Measurements from ENCODE around the gene ACKR3.

- TF ChIP-seq CTCF (IDR thresholded peaks at IDR 0.05 in 4 of 5, conservative IDR thresholded peaks at IDR 0.05 in 1 of 5) (no peak), POLR2A (IDR thresholded peaks at IDR 0.05) (no peak)
Observed at GRCh38 chr2:236597629-236598028, 28.0 kb downstream of the ACKR3 start.

Measured in gastrocnemius medialis (tissue), 4 donors.